CD4-positive, CD25-positive, alpha-beta regulatory T cell (primary cell): ENCODE measurements around the gene CCDC141. TPM values are rescaled to one million over a fixed set of nuclear protein-coding genes. Genes with fewer than 3 reads are reported as not detected.
"Not testable (repeated sequence)": the region's sequence is repeated elsewhere in the genome, so short reads cannot be mapped to it uniquely, and the experiment has no call there.

Experiments used
- ATAC-seq, 2 donors: fragments of 150-1000 bp; cut with Tn5 transposase; one replicate each; pipeline ENCODE4 v1.10.0; 2021; ENCODE audit warnings: low read depth in 2 of 2, moderate number of reproducible peaks in 2 of 2, moderate library complexity in 1 of 2
- DNase-seq, 3 donors: peaks; one replicate each; pipeline versions ENCODE4 v3.0.0 to v3.0.0-alpha.2; 2012 to 2022; ENCODE audit warnings: mixed read lengths in 1 of 3
- H3K27ac ChIP-seq: one replicate; pipeline ENCODE4 v1.7.0; 2013; ENCODE audit warnings: mild to moderate bottlenecking, low read length; ENCODE audit not compliant: insufficient read depth, poor library complexity, severe bottlenecking
- H3K27me3 ChIP-seq: one replicate; pipeline ENCODE4 v1.7.0; 2013; ENCODE audit warnings: low read length; ENCODE audit not compliant: control insufficient read depth, insufficient read depth
- H3K36me3 ChIP-seq: one replicate; pipeline ENCODE4 v1.7.0; 2013; ENCODE audit warnings: mild to moderate bottlenecking, low read length, moderate library complexity; ENCODE audit not compliant: control insufficient read depth, insufficient read depth
- H3K4me1 ChIP-seq: 2 replicates; pipeline ENCODE4 v1.7.0; 2013; ENCODE audit warnings: mild to moderate bottlenecking, low read length; ENCODE audit not compliant: insufficient read depth, control insufficient read depth, poor library complexity, severe bottlenecking
- H3K4me3 ChIP-seq: one replicate; pipeline ENCODE4 v1.7.0; 2013; ENCODE audit warnings: low read depth, mild to moderate bottlenecking, low read length, moderate library complexity
- H3K9me3 ChIP-seq, 2 experiments: 1 replicate in 1 of 2; 2 replicates in 1 of 2; pipeline ENCODE4 v1.7.0; 2013; ENCODE audit warnings: low read length in 2 of 2, mild to moderate bottlenecking in 1 of 2, moderate library complexity in 1 of 2; ENCODE audit not compliant: control insufficient read depth in 2 of 2
- H3K27ac Mint-ChIP-seq, 3 donors: one replicate each; pipeline ENCODE4 v1.8.0; 2020 to 2022; ENCODE audit warnings: mild to moderate bottlenecking in 3 of 3, mixed read lengths in 3 of 3, moderate library complexity in 2 of 3
- H3K27me3 Mint-ChIP-seq: one replicate; pipeline ENCODE4 v1.8.0; 2022; ENCODE audit warnings: mild to moderate bottlenecking, mixed read lengths
- H3K36me3 Mint-ChIP-seq: one replicate; pipeline ENCODE4 v1.8.0; 2020; ENCODE audit warnings: mixed read lengths
- H3K4me1 Mint-ChIP-seq, 4 donors: one replicate each; pipeline ENCODE4 v1.8.0; 2020 to 2022; ENCODE audit warnings: mixed read lengths in 4 of 4, mild to moderate bottlenecking in 1 of 4
- H3K4me3 Mint-ChIP-seq, 4 donors: one replicate each; pipeline ENCODE4 v1.8.0; 2020 to 2022; ENCODE audit warnings: mild to moderate bottlenecking in 4 of 4, mixed read lengths in 4 of 4, moderate library complexity in 3 of 4
- H3K9me3 Mint-ChIP-seq, 7 donors: one replicate each; pipeline ENCODE4 v1.8.0; 2020 to 2022; ENCODE audit warnings: mixed read lengths in 7 of 7, mild to moderate bottlenecking in 3 of 7, moderate library complexity in 2 of 7
- polyA plus RNA-seq, 4 donors: library from polyadenylated mRNA; unstranded; fragments of 300-500 nt; fragmentation: Illumina TruSeq; gene quantifications; one replicate each; pipeline ENCODE4 v1.2.3, GENCODE V29; 2021
- total RNA-seq: library from RNA; stranded (reverse); gene quantifications from one replicate; pipeline ENCODE4 v1.2.3, GENCODE V29; 2022

Gene CCDC141
- 153 TPM for total RNA-seq
- 10 to 100 TPM in 3 of 4 donors, 1 to 10 TPM in 1; 8.3 to 16.6 (median 12.9) TPM for polyA plus RNA-seq

- H3K4me3 ChIP-seq = peak within 1 kb of the TSS; percentile 98
- Mint-ChIP-seq H3K4me3 (peak within 1 kb of the TSS; percentile 95 to 100 (median 96)), H3K9me3 (peaks cover 0 to 7% (median 0%) of the 10 kb centered on the region in 7 donors), H3K27ac (peak within 1 kb of the TSS; percentile 97 to 99 (median 98)), H3K4me1 (peaks cover 35 to 61% (median 52%) of the 10 kb centered on the region in 4 donors), H3K36me3 (peaks cover 19% of the 10 kb centered on the region), H3K27me3 (no peaks in the 10 kb centered on the region)
- peaks cover 3% of the 10 kb centered on the region for H3K36me3 ChIP-seq
- ATAC-seq (peak; percentile 70 to 76), DNase-seq (peak in 2 of 3 donors; percentile 55 to 79)
- peaks cover 38% of the 10 kb centered on the region for H3K4me1 ChIP-seq
- no peaks in the 10 kb centered on the region for H3K27me3 ChIP-seq
- peak within 1 kb of the TSS; percentile 84 for H3K27ac ChIP-seq
- no peaks in the 10 kb centered on the region for H3K9me3 ChIP-seq
Measured at GRCh38 chr2:179049546-179050311, at the start of gene CCDC141. CCDC141 (minus strand) TSS chr2:179050137; CDS start chr2:179049941, 196 bp downstream.

DNA sequence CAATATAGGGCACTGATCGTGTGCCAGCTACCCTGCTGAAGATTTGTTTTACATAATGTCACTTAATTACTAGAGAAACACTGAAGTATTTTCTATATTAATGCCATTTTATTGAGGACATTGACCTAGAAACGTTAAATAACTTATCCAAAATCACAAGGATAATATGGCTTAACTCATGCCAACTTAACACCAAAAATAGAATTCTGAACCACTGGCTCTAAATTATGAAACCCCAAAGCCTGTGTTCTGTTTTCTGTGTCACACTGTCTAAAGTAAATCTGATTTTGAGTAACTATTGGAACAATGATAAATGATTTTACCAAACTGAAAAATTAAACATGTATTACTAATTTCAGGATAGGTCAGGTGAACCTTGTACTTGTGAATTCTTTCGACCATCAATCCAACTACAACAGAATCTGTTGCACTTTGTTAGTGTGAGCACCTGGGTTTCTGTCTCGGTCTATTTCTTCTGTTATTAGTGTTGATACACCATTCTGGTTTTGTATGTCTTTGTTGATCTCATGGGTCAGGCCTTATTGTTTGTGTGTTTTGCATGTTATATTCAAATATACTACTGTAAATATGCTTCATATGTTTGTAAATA is 48.2 kb upstream of the CCDC141 start:
- Histone ChIP-seq H3K4me3 (no peak overlapping the region), H3K27me3 (no peaks in the 10 kb centered on the region), H3K4me1 (peaks cover 21% of the 10 kb centered on the region), H3K9me3 (no peaks in the 10 kb centered on the region), H3K27ac (no peak overlapping the region), H3K36me3 (no peaks in the 10 kb centered on the region)
- no peak for DNase-seq
- Mint-ChIP-seq H3K4me3 (no peak overlapping the region), H3K27me3 (no peaks in the 10 kb centered on the region), H3K36me3 (no peaks in the 10 kb centered on the region), H3K9me3 (peaks cover 0 to 5% (median 0%) of the 10 kb centered on the region in 7 donors), H3K27ac (peak overlapping the region in 1 of 3 donors; percentile 35), H3K4me1 (peaks cover 13 to 30% (median 23%) of the 10 kb centered on the region in 4 donors)
- no peak for ATAC-seq

DNA sequence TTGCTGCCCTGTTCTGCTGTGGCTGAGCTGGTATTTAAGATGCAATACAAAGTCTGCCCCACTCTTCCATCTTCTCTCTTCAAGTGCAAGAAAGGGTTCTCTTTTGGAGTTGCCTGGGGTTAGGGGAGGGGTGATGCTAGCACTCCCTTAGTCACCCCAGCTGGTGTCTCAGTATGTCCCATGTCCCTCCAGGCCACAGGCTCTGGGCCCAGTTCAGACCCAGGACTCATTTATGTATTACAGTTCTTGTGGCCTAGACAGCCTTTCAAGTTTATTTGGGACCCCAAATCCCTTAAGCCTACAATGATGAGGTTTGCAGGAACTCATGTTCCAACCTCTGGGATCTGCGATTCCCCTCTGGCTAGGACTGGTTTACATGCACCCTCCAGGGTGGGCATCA is 47.2 kb upstream of the CCDC141 start:
- no peak overlapping the region for H3K4me3 ChIP-seq
- no peaks in the 10 kb centered on the region for H3K27me3 ChIP-seq
- Mint-ChIP-seq H3K36me3 (no peaks in the 10 kb centered on the region), H3K4me3 (peak overlapping the region in 1 of 4 donors; percentile 17), H3K4me1 (peaks cover 13 to 30% (median 25%) of the 10 kb centered on the region in 4 donors), H3K27me3 (no peaks in the 10 kb centered on the region), H3K9me3 (peaks cover 0 to 5% (median 0%) of the 10 kb centered on the region in 7 donors), H3K27ac (peak overlapping the region in 1 of 3 donors; percentile 55)
- H3K36me3 ChIP-seq = no peaks in the 10 kb centered on the region
- H3K27ac ChIP-seq = no peak overlapping the region
- ATAC-seq (no peak), DNase-seq (no peak)
- H3K4me1 ChIP-seq = peaks cover 21% of the 10 kb centered on the region
- H3K9me3 ChIP-seq = no peaks in the 10 kb centered on the region

DNA sequence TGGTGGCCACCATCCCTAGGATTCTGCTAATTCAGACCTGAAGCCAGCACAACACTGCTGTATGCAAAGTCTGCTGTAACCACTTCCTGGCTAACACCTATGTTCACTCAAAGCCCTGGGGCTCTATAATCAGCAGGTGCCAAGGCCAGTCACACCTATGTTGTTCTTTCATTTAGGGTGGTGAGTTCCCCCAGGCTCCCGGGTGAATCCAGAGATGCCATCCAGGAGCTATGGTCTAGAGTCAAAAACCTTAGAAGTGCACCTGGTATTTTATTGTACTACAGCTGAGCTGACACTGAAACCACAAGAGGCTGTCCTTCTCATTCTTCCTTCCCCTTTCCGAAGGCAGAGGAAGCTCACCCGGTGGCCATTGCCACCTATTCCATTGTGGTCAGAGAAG is 46.2 kb upstream of the CCDC141 start:
- H3K4me1 Mint-ChIP-seq = peaks cover 13 to 30% (median 25%) of the 10 kb centered on the region in 4 donors
- H3K9me3 Mint-ChIP-seq = peaks cover 0 to 7% (median 0%) of the 10 kb centered on the region in 7 donors
- Histone ChIP-seq H3K4me3 (peak overlapping the region; percentile 34), H3K9me3 (no peaks in the 10 kb centered on the region), H3K27me3 (no peaks in the 10 kb centered on the region), H3K27ac (peak overlapping the region; percentile 44), H3K4me1 (peaks cover 21% of the 10 kb centered on the region), H3K36me3 (no peaks in the 10 kb centered on the region)
- peak; percentile 98 to 99 for ATAC-seq
- no peaks in the 10 kb centered on the region for H3K36me3 Mint-ChIP-seq
- peak overlapping the region; percentile 2 to 96 (median 55) for H3K27ac Mint-ChIP-seq
- DNase-seq = peak in 2 of 3 donors; percentile 50 to 89
- H3K27me3 Mint-ChIP-seq = no peaks in the 10 kb centered on the region
- H3K4me3 Mint-ChIP-seq = peak overlapping the region in 3 of 4 donors; percentile 14 to 42 (median 20)

DNA sequence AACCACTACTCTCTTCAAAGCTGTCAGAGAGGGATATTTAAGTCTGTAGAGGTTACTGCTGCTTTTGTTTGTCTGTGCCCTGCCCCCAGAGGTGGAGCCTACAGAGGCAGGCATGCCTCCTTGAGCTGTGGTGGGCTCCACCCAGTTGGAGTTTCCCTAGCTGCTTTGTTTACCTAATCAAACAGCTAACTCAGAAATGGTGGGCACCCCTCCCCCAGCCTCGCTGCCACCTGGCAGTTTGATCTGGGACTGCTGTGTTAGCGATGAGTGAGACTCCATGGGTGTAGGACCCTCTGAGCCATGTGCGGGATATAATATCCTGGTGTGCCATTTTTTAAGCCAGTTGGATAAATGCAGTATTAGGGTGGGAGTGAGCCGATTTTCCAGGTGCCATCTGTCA is 43.0 kb upstream of the CCDC141 start:
- H3K4me1 Mint-ChIP-seq = peaks cover 13 to 30% (median 24%) of the 10 kb centered on the region in 4 donors
- not testable (repeated sequence) for H3K27me3 ChIP-seq, H3K4me3 Mint-ChIP-seq, H3K9me3 ChIP-seq, H3K36me3 ChIP-seq, DNase-seq, H3K36me3 Mint-ChIP-seq, H3K27ac ChIP-seq, H3K27ac Mint-ChIP-seq, ATAC-seq, H3K27me3 Mint-ChIP-seq, H3K4me3 ChIP-seq
- H3K4me1 ChIP-seq = peaks cover 21% of the 10 kb centered on the region
- peaks cover 0 to 12% (median 4%) of the 10 kb centered on the region in 7 donors for H3K9me3 Mint-ChIP-seq

DNA sequence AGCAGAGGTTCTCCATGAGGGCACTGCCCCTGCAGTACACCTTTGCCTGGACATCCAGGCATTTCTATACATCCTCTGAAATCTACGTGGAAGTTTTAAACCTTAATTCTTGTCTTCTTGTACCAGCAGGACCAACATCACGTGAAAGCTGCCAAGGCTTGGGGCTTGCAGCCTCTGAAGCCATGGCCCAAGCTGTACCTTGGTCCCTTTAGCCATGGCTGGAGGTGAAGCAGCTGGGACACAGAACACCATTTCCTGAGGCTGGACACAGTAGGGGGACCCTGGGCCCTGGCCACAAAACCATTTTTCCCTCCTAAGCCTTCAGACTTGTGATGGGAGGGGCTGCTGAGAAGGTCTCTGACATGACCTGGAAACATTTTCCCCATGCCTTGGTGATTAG is 32.8 kb upstream of the CCDC141 start:
- H3K27me3 ChIP-seq = no peaks in the 10 kb centered on the region
- H3K27me3 Mint-ChIP-seq = no peaks in the 10 kb centered on the region
- H3K36me3 ChIP-seq = no peaks in the 10 kb centered on the region

GRCh38 chr2:179081954-179082353 is 32.0 kb upstream of the CCDC141 start:
- peak overlapping the region in 1 of 3 donors; percentile 11 for H3K27ac Mint-ChIP-seq

More for the DNA sequence above, 32.8 kb upstream of the CCDC141 start:
- Mint-ChIP-seq H3K4me1 (peaks cover 4 to 12% (median 10%) of the 10 kb centered on the region in 4 donors), H3K27ac (peak overlapping the region in 1 of 3 donors; percentile 11), H3K36me3 (no peaks in the 10 kb centered on the region), H3K9me3 (peaks cover 1 to 20% (median 11%) of the 10 kb centered on the region in 7 donors), H3K4me3 (no peak overlapping the region)
- Histone ChIP-seq H3K4me1 (no peaks in the 10 kb centered on the region), H3K4me3 (no peak overlapping the region), H3K27ac (no peak overlapping the region), H3K9me3 (no peaks in the 10 kb centered on the region)
- ATAC-seq (no peak), DNase-seq (no peak)

More at GRCh38 chr2:179081954-179082353, 32.0 kb upstream of the CCDC141 start:
- Histone ChIP-seq H3K27me3 (no peaks in the 10 kb centered on the region), H3K27ac (no peak overlapping the region), H3K4me1 (no peaks in the 10 kb centered on the region), H3K9me3 (peaks cover 0 to 2% of the 10 kb centered on the region in 2 experiments), H3K36me3 (no peaks in the 10 kb centered on the region), H3K4me3 (no peak overlapping the region)
- H3K4me1 Mint-ChIP-seq = peaks cover 4 to 12% (median 10%) of the 10 kb centered on the region in 4 donors
- no peak overlapping the region for H3K4me3 Mint-ChIP-seq
- no peak for DNase-seq
- no peaks in the 10 kb centered on the region for H3K27me3 Mint-ChIP-seq
- H3K9me3 Mint-ChIP-seq = peaks cover 1 to 26% (median 12%) of the 10 kb centered on the region in 7 donors
- peaks cover 5% of the 10 kb centered on the region for H3K36me3 Mint-ChIP-seq
- ATAC-seq = no peak
